Duodenal mucosa (tissue), 2 donors: ENCODE data around the gene CNIH4.
"Not testable (repeated sequence)": the region's sequence is repeated elsewhere in the genome, so short reads cannot be mapped to it uniquely, and the experiment has no call there.

ENCODE experiments used
- H3K27ac ChIP-seq: one replicate; pipeline ENCODE4 v1.7.0; 2013; ENCODE audit warnings: low read depth, low read length
- H3K27me3 ChIP-seq, 2 donors: one replicate each; pipeline ENCODE4 v1.7.0; 2013; ENCODE audit warnings: low read length in 2 of 2, control low read depth in 1 of 2; ENCODE audit not compliant: insufficient read depth in 2 of 2, control insufficient read depth in 1 of 2
- H3K36me3 ChIP-seq, 2 donors: one replicate each; pipeline ENCODE4 v1.7.0; 2013; ENCODE audit warnings: low read length in 2 of 2, control low read depth in 1 of 2; ENCODE audit not compliant: insufficient read depth in 2 of 2, control insufficient read depth in 1 of 2
- H3K4me1 ChIP-seq, 2 donors: one replicate each; pipeline ENCODE4 v1.7.0; 2013; ENCODE audit warnings: low read length in 2 of 2, control low read depth in 1 of 2; ENCODE audit not compliant: insufficient read depth in 2 of 2, control insufficient read depth in 1 of 2
- H3K4me3 ChIP-seq, 2 donors: one replicate each; pipeline ENCODE4 v1.7.0; 2013; ENCODE audit warnings: low read length in 2 of 2, low read depth in 1 of 2
- H3K9ac ChIP-seq, 2 donors: one replicate each; pipeline ENCODE4 v1.7.0; 2013; ENCODE audit warnings: low read length in 2 of 2, low read depth in 1 of 2
- H3K9me3 ChIP-seq, 2 donors: one replicate each; pipeline ENCODE4 v1.7.0; 2013; ENCODE audit warnings: low read length in 2 of 2, control low read depth in 1 of 2; ENCODE audit not compliant: control insufficient read depth in 1 of 2

CNIH4 gene

DNA sequence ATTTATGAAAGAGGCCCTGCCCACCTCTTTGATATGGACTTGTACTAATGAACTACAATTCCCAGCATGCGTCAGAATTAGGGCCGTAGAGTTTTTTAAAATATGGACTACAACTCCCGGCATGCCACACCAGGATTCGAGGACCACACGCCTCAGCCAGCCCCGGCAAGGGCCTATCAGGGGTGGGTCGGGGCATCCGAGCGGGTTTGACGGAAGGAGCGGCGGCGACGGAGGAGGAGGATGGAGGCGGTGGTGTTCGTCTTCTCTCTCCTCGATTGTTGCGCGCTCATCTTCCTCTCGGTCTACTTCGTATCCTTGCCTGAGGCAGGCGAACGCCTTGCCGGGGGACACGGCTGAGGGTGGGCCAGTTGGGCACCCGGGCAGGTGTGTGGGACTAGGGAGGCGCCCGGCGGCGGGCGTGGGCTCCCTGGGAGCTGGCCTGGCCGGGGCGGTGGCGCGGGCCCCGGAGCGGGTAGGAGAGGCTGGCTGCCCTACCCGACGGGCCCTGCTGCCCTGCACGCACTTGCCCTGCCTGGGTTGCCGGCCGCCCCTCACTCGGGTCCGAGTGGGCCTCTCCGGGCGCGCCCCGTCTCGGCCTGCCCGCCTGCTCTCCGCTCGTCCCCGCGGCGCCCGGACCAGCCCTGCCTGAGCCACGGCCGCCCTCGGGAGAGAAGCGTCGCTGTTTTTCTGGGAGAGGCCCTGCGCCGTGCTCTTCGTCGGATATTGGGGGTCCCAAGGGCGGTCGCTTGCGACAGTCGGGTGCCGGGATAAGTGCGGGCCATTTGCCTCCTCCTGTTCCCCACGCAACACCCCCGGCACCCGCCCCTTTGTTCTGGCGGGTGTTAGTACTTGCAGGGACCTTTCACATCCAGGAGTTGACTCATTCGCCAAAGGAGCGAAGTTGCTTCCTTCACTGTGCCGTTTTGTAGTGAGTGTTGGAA is at the start of gene CNIH4:
TSS of gene CNIH4 (plus strand) at position 195 of the 941 bp plus-strand sequence. CDS start at position 241, 46 bp downstream.
- Histone ChIP-seq H3K27me3 (no peaks in the 10 kb centered on the region), H3K4me3 (peak within 1 kb of the TSS; percentile 75 to 94), H3K9me3 (no peaks in the 10 kb centered on the region), H3K36me3 (no peaks in the 10 kb centered on the region), H3K4me1 (peaks cover 31 to 33% of the 10 kb centered on the region in 2 donors), H3K9ac (peak within 1 kb of the TSS; percentile 59 to 86), H3K27ac (peak within 1 kb of the TSS; percentile 85)

GRCh38 chr1:224308064-224308463 is 48.6 kb upstream of the CNIH4 start:
- no peaks in the 10 kb centered on the region for H3K4me1 ChIP-seq
- H3K4me3 ChIP-seq, result no peak overlapping the region
- H3K27me3 ChIP-seq, result no peaks in the 10 kb centered on the region
- H3K36me3 ChIP-seq, result peaks cover 12 to 40% of the 10 kb centered on the region in 2 donors
- no peaks in the 10 kb centered on the region for H3K9me3 ChIP-seq
- no peak overlapping the region for H3K27ac ChIP-seq
- H3K9ac ChIP-seq, result no peak overlapping the region

GRCh38 chr1:224311503-224311902 is 45.2 kb upstream of the CNIH4 start:
- H3K4me3 ChIP-seq, H3K4me1 ChIP-seq, H3K9me3 ChIP-seq, H3K9ac ChIP-seq, H3K27ac ChIP-seq, H3K27me3 ChIP-seq: not testable (repeated sequence)
- peaks cover 9 to 36% of the 10 kb centered on the region in 2 donors for H3K36me3 ChIP-seq

DNA sequence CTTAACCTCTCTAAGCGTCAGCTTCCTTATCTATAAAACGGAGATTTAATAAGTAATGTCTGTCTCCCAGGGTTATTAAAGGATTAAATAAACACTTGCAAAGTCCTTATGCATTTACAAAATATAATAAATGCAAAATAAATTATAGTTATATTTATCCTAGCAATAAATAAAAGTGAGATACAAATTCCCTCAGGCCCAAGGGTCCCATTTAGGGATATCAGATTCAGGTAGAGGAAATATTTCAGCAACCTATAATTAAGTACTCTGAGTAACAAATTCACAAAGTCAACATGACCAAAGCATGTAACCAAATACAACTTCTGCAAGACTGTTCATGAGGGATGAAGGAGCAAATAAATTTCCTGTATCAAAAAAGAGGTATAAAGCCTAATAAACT is 44.7 kb upstream of the CNIH4 start:
- Histone ChIP-seq H3K4me3 (no peak overlapping the region), H3K4me1 (no peaks in the 10 kb centered on the region), H3K27me3 (no peaks in the 10 kb centered on the region), H3K27ac (no peak overlapping the region), H3K9me3 (no peaks in the 10 kb centered on the region), H3K36me3 (peaks cover 9 to 39% of the 10 kb centered on the region in 2 donors), H3K9ac (no peak overlapping the region)

DNA sequence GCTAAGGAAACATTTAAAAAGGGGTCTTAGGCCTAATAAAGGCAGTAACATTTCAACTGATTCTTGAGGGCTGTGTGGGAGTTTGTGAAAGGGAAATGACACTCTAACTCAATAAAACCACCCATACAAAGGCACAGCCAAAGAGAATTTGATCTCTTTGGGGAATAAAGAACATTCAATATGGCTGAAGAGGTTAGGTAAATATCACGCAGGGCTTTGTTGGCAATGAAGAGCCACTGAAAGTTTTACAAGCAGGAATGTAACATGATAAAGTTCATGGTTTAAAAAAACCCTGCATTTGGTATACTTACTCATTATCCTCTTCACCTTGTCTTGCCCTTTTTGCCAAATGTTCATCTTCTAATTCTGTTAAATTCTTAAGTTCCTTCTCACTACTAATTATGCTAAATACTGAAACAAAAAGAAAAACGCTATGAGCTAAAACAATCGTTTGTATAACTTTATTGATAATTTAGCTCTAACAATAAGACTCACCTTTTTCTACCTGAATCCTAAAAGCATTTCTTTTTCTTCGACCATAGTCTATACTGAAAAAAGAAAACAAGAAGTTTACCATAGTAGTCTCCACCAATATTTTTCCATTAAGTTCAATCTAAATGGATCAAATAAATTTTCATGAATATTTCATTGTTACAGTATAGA is 39.2 kb upstream of the CNIH4 start:
- no peak overlapping the region for H3K27ac ChIP-seq
- no peak overlapping the region for H3K4me3 ChIP-seq
- no peak overlapping the region for H3K9ac ChIP-seq
- no peaks in the 10 kb centered on the region for H3K27me3 ChIP-seq
- H3K9me3 ChIP-seq, result no peaks in the 10 kb centered on the region
- no peaks in the 10 kb centered on the region for H3K4me1 ChIP-seq
- peaks cover 10 to 24% of the 10 kb centered on the region in 2 donors for H3K36me3 ChIP-seq

- peaks cover 10 to 16% of the 10 kb centered on the region in 2 donors for H3K36me3 ChIP-seq
Observed at GRCh38 chr1:224321706-224322105, 35.0 kb upstream of the CNIH4 start.

DNA sequence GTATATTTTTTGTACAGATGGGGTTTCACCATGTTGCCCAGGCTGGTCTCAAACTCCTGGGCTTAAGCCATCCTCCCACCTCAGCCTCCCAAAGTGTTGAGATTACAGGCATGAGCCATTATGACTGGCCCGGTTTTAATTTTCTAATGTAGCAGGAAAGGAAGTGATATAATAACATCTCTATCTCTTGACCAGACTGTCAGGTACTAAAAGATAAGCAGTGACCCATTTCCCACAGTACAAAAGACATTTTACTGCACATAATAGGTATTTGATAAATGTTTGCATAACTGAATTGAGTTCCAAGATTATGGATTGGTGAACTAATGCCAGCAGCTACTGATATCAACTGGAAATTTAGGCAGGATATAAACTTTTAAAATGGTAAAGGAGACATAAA is 30.7 kb upstream of the CNIH4 start:
- Histone ChIP-seq H3K9me3 (no peaks in the 10 kb centered on the region), H3K4me1 (peaks cover 12 to 25% of the 10 kb centered on the region in 2 donors), H3K9ac (no peak overlapping the region), H3K4me3 (no peak overlapping the region), H3K27ac (no peak overlapping the region), H3K27me3 (no peaks in the 10 kb centered on the region), H3K36me3 (peaks cover 4 to 13% of the 10 kb centered on the region in 2 donors)

More at GRCh38 chr1:224321706-224322105, 35.0 kb upstream of the CNIH4 start:
- Histone ChIP-seq H3K4me1 (peaks cover 0 to 3% of the 10 kb centered on the region in 2 donors), H3K27ac (no peak overlapping the region), H3K27me3 (no peaks in the 10 kb centered on the region), H3K9me3 (no peaks in the 10 kb centered on the region), H3K4me3 (no peak overlapping the region), H3K9ac (no peak overlapping the region)

DNA sequence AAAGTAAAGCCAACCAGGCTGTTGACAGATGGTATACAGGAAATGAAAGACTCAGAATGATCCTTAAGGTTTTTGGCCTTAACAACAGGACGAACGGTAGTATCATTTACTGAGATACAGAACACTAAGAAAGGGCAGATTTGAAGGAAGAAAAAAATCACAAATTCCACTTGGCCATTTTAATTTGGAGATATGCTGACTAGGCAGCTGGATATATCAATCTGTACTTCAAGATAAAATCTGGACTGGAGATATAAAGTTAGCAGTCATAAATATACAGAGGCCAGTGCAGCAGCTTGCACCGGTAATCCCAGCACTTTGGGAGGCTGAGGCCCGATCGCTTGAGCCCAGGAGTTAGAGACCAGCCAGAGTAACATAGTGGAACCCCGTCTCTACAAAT is 28.0 kb upstream of the CNIH4 start:
- no peaks in the 10 kb centered on the region for H3K27me3 ChIP-seq
- no peak overlapping the region for H3K27ac ChIP-seq
- peak overlapping the region in 1 of 2 donors; percentile 24 for H3K9ac ChIP-seq
- no peaks in the 10 kb centered on the region for H3K9me3 ChIP-seq
- H3K36me3 ChIP-seq, result peaks cover 4 to 12% of the 10 kb centered on the region in 2 donors
- peaks cover 12 to 26% of the 10 kb centered on the region in 2 donors for H3K4me1 ChIP-seq
- peak overlapping the region in 1 of 2 donors; percentile 87 for H3K4me3 ChIP-seq

DNA sequence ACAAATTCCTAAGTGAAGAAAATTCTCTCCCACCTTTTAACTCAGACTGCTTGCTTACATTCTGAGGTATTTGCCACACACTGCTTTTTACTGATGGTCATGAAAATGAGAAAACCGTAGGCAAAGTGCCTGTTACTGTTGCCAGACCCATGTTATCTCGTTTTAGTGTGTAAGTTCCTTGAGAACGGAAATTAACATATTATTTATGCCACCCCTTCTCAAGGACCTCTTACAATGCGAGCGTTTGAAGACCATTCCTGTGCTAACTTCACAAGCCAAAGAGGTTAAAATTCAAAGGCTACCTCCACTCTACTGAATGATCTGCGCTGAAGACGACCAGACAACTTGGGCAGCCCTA is 27.2 kb upstream of the CNIH4 start:
- Histone ChIP-seq H3K27me3 (no peaks in the 10 kb centered on the region), H3K36me3 (peaks cover 4 to 7% of the 10 kb centered on the region in 2 donors), H3K4me1 (peaks cover 12 to 26% of the 10 kb centered on the region in 2 donors), H3K9me3 (no peaks in the 10 kb centered on the region), H3K4me3 (peak overlapping the region; percentile 87 to 93), H3K27ac (peak overlapping the region; percentile 46), H3K9ac (peak overlapping the region; percentile 77 to 93)
